NCI-H2227 (cell line): Measurements from ENCODE around the gene TBC1D8.

Source experiments
- DNase-seq: peaks from one replicate; lab custom pipeline; 2025; ENCODE audit not compliant: unreplicated experiment; lab: John Stamatoyannopoulos, UW

The TBC1D8 gene

GRCh38 chr2:101135412-101136296, 15.5 kb downstream of the TBC1D8 start:
- DNase-seq, result no peak

GRCh38 chr2:101133492-101134100, 17.6 kb downstream of the TBC1D8 start:
- DNase-seq, result no peak

GRCh38 chr2:101132202-101132601, 19.0 kb downstream of the TBC1D8 start:
- no peak for DNase-seq

- no peak for DNase-seq
Observed at GRCh38 chr2:101130081-101130480, 21.1 kb downstream of the TBC1D8 start.

- DNase-seq, result no peak
Observed at GRCh38 chr2:101127319-101128056, 23.7 kb downstream of the TBC1D8 start.

GRCh38 chr2:101125808-101126207, 25.4 kb downstream of the TBC1D8 start:
- no peak for DNase-seq

GRCh38 chr2:101125374-101125773, 25.8 kb downstream of the TBC1D8 start:
- DNase-seq, result no peak

GRCh38 chr2:101124643-101125366, 26.4 kb downstream of the TBC1D8 start:
- DNase-seq, result no peak

- no peak for DNase-seq
Observed at GRCh38 chr2:101123795-101124471, 27.2 kb downstream of the TBC1D8 start.

- DNase-seq, result no peak
Observed at GRCh38 chr2:101121174-101121573, 30.0 kb downstream of the TBC1D8 start.

- DNase-seq, result no peak
Observed at GRCh38 chr2:101120124-101120996, 30.8 kb downstream of the TBC1D8 start.

- no peak for DNase-seq
Observed at GRCh38 chr2:101119431-101119830, 31.8 kb downstream of the TBC1D8 start.

GRCh38 chr2:101116841-101117552, 34.2 kb downstream of the TBC1D8 start:
- no peak for DNase-seq

GRCh38 chr2:101116348-101116747, 34.8 kb downstream of the TBC1D8 start:
- DNase-seq, result no peak

GRCh38 chr2:101115664-101116063, 35.5 kb downstream of the TBC1D8 start:
- no peak for DNase-seq

- DNase-seq, result no peak
Observed at GRCh38 chr2:101114815-101115214, 36.4 kb downstream of the TBC1D8 start.

- DNase-seq, result no peak
Observed at GRCh38 chr2:101114268-101114783, 36.9 kb downstream of the TBC1D8 start.

- DNase-seq, result peak; percentile 29
Observed at GRCh38 chr2:101113441-101114267, 37.5 kb downstream of the TBC1D8 start.
